H1 (cell line): ENCODE measurements around the gene EPB41L1. TPM values are rescaled to one million over a fixed set of nuclear protein-coding genes. Genes with fewer than 3 reads are reported as not detected.
A peak's percentile ranks its signal among the peaks of the same experiment; 100 is the strongest.

Experiments
- CTCF ChIA-PET: fragments of 300-600 bp; sonication (Branson Sonifier 250); formaldehyde crosslinking; loops from one replicate; lab custom pipeline; 2021; ENCODE audit not compliant: partially characterized antibody; lab: Charles Lee
- POLR2A ChIA-PET: fragments of 300-600 bp; sonication (Branson Sonifier 250); formaldehyde crosslinking; loops from one replicate; lab custom pipeline; 2021; ENCODE audit warnings: inconsistent platforms; ENCODE audit not compliant: partially characterized antibody; lab: Charles Lee
- DNase-seq, 2 experiments: peaks; one replicate each; pipeline versions ENCODE4 v3.0.0 to v3.0.0-alpha.2; 2010 to 2022; ENCODE audit warnings: low spot score in 2 of 2, low read depth in 1 of 2, mixed read lengths in 1 of 2
- FAIRE-seq: peaks from 2 replicates; lab custom pipeline; 2011; peaks lifted over from hg19 to GRCh38; lab: Jason Lieb, UNC
- H2AFZ ChIP-seq: 2 replicates; pipeline ENCODE4 v1.8.1; 2012; ENCODE audit warnings: low read length, inconsistent platforms
- H2AK5ac ChIP-seq: 2 replicates; pipeline ENCODE4 v1.6.1; 2013; ENCODE audit warnings: low read depth, low read length
- H2BK120ac ChIP-seq: replicated peaks from 2 replicates; pipeline ENCODE3; 2013; ENCODE audit warnings: low read depth, low read length, inconsistent platforms
- H2BK12ac ChIP-seq: 2 replicates; pipeline ENCODE4 v1.6.1; 2013; ENCODE audit warnings: low read depth, low read length
- H2BK15ac ChIP-seq: 2 replicates; pipeline ENCODE4 v1.6.1; 2013; ENCODE audit warnings: low read length
- H2BK20ac ChIP-seq: 2 replicates; pipeline ENCODE4 v1.6.1; 2013; ENCODE audit warnings: low read length
- H2BK5ac ChIP-seq: 2 replicates; pipeline ENCODE4 v1.6.1; 2013; ENCODE audit warnings: low read depth, low read length
- H3K14ac ChIP-seq: 2 replicates; pipeline ENCODE4 v1.6.1; 2013; ENCODE audit warnings: inconsistent platforms; ENCODE audit not compliant: insufficient read length
- H3K18ac ChIP-seq: 2 replicates; pipeline ENCODE4 v1.6.1; 2013; ENCODE audit warnings: low read length; ENCODE audit errors: extremely low read depth
- H3K23ac ChIP-seq: 2 replicates; pipeline ENCODE4 v1.6.1; 2013; ENCODE audit warnings: inconsistent platforms; ENCODE audit not compliant: insufficient read length
- H3K23me2 ChIP-seq: 2 replicates; pipeline ENCODE4 v1.6.1; 2013; ENCODE audit warnings: low read depth, low read length
- H3K27ac ChIP-seq: 2 replicates; pipeline ENCODE4 v1.6.1; 2011; ENCODE audit warnings: low read depth, low read length, inconsistent platforms
- H3K27me3 ChIP-seq, 4 experiments: replicated peaks in 1 of 4; 1 replicate in 1 of 4; 2 replicates in 3 of 4; pipeline versions ENCODE4 v1.6.1 to v1.8.1; 2011 to 2013; ENCODE audit warnings: low read length in 3 of 4, mild to moderate bottlenecking in 3 of 4, inconsistent platforms in 2 of 4, mixed read lengths in 2 of 4, moderate library complexity in 1 of 4; ENCODE audit not compliant: control insufficient read depth in 3 of 4, insufficient read depth in 3 of 4; ENCODE audit errors: extremely low read depth in 1 of 4
- H3K36me3 ChIP-seq, 4 experiments: 2 replicates each; pipeline versions ENCODE4 v1.6.1 to v1.8.1; 2011 to 2013; ENCODE audit warnings: mild to moderate bottlenecking in 4 of 4, low read length in 3 of 4, moderate library complexity in 2 of 4, control low read depth in 1 of 4, inconsistent platforms in 1 of 4; ENCODE audit not compliant: insufficient read depth in 4 of 4, control insufficient read depth in 2 of 4
- H3K4ac ChIP-seq: replicated peaks from 2 replicates; pipeline ENCODE3; 2013; ENCODE audit warnings: low read length, low read depth, mixed read lengths, inconsistent platforms; ENCODE audit not compliant: insufficient read length
- H3K4me1 ChIP-seq, 4 experiments: replicated peaks in 1 of 4; 1 replicate in 1 of 4; 2 replicates in 3 of 4; pipeline versions ENCODE4 v1.6.1 to v1.8.1; 2011 to 2013; ENCODE audit warnings: low read length in 3 of 4, inconsistent platforms in 2 of 4, mixed read lengths in 1 of 4; ENCODE audit not compliant: insufficient read depth in 4 of 4, control insufficient read depth in 3 of 4
- H3K4me2 ChIP-seq, 2 experiments: 2 replicates each; pipeline versions ENCODE4 v1.6.1 to v1.8.1; 2011 to 2013; ENCODE audit warnings: low read depth in 2 of 2, low read length in 2 of 2, control low read depth in 1 of 2, inconsistent platforms in 1 of 2, mild to moderate bottlenecking in 1 of 2; ENCODE audit not compliant: insufficient read depth in 1 of 2
- H3K4me3 ChIP-seq, 4 experiments: fragments of 200-600, 300-600 bp in 1 of 4; sonication (generic), shearing (Covaris generic), sonication (Bioruptor Twin) in 1 of 4; 2 replicates each; pipeline versions ENCODE4 v1.5.1 to v1.8.1; 2011 to 2016; ENCODE audit warnings: low read length in 4 of 4, low read depth in 3 of 4, control low read depth in 2 of 4, inconsistent platforms in 2 of 4, mild to moderate bottlenecking in 2 of 4, mixed read lengths in 1 of 4, moderate library complexity in 1 of 4; ENCODE audit not compliant: insufficient read depth in 2 of 4; ENCODE audit errors: extremely low read depth in 1 of 4
- H3K56ac ChIP-seq: replicated peaks from 2 replicates; pipeline ENCODE3; 2013; ENCODE audit warnings: low read depth, mild to moderate bottlenecking, mixed read lengths, low read length, inconsistent platforms; ENCODE audit not compliant: insufficient read length
- H3K79me1 ChIP-seq: 2 replicates; pipeline ENCODE4 v1.6.1; 2013; ENCODE audit warnings: low read depth, low read length, control low read depth
- H3K79me2 ChIP-seq, 2 experiments: 2 replicates each; pipeline versions ENCODE4 v1.6.1 to v1.8.1; 2012 to 2013; ENCODE audit warnings: low read length in 2 of 2, mild to moderate bottlenecking in 2 of 2, inconsistent platforms in 1 of 2; ENCODE audit not compliant: insufficient read depth in 2 of 2, control insufficient read depth in 1 of 2
- H3K9ac ChIP-seq, 4 experiments: replicated peaks in 1 of 4; 1 replicate in 1 of 4; 2 replicates in 3 of 4; pipeline versions ENCODE4 v1.6.1 to v1.8.1; 2011 to 2013; ENCODE audit warnings: low read depth in 3 of 4, low read length in 3 of 4, control low read depth in 2 of 4, mild to moderate bottlenecking in 2 of 4, moderate library complexity in 2 of 4, inconsistent platforms in 1 of 4; ENCODE audit errors: extremely low read depth in 1 of 4
- H3K9me3 ChIP-seq, 2 experiments: 2 replicates each; pipeline versions ENCODE4 v1.6.1 to v1.8.1; 2012 to 2013; ENCODE audit warnings: mild to moderate bottlenecking in 2 of 2, moderate library complexity in 2 of 2, control low read depth in 1 of 2, inconsistent platforms in 1 of 2, low read depth in 1 of 2, low read length in 1 of 2, mixed read lengths in 1 of 2; ENCODE audit not compliant: insufficient read depth in 2 of 2
- H4K20me1 ChIP-seq, 2 experiments: replicated peaks in 1 of 2; 2 replicates each; pipeline versions ENCODE3 to v1.8.1; 2011 to 2013; ENCODE audit warnings: inconsistent platforms in 2 of 2, low read length in 2 of 2, mild to moderate bottlenecking in 1 of 2; ENCODE audit not compliant: insufficient read depth in 2 of 2, control insufficient read depth in 1 of 2
- H4K5ac ChIP-seq: 2 replicates; pipeline ENCODE4 v1.6.1; 2013; ENCODE audit warnings: low read length, low read depth, mixed read lengths, inconsistent platforms; ENCODE audit not compliant: insufficient read length
- H4K8ac ChIP-seq: 2 replicates; pipeline ENCODE4 v1.8.0; 2013; ENCODE audit warnings: mild to moderate bottlenecking, moderate library complexity, low read length, inconsistent platforms; ENCODE audit not compliant: insufficient read depth; ENCODE audit errors: extremely low read depth
- H4K91ac ChIP-seq: replicated peaks from 2 replicates; pipeline ENCODE3; 2013; ENCODE audit warnings: low read length, mixed read lengths, inconsistent platforms; ENCODE audit not compliant: insufficient read length
- CREB1 ChIP-seq: IDR thresholded peaks from 2 replicates; pipeline ENCODE4 v1.6.1; 2012; ENCODE audit warnings: inconsistent platforms
- CTCF ChIP-seq, 3 experiments: IDR thresholded peaks; 1 replicate in 2 of 3; 2 replicates in 1 of 3; pipeline versions ENCODE4 v1.5.1 to v1.6.1; 2011; ENCODE audit warnings: low read length in 3 of 3, mild to moderate bottlenecking in 3 of 3, inconsistent platforms in 2 of 3, low read depth in 1 of 3, moderate library complexity in 1 of 3; ENCODE audit not compliant: insufficient read depth in 1 of 3; ENCODE audit errors: control extremely low read depth in 1 of 3
- NRF1 ChIP-seq: IDR thresholded peaks from 2 replicates; pipeline ENCODE4 v1.6.1; 2011; ENCODE audit warnings: mild to moderate bottlenecking, low read depth, low read length, improper control_type of control experiment
- RAD21 ChIP-seq, 2 experiments: IDR thresholded peaks in 1 of 2; conservative IDR thresholded peaks in 1 of 2; 2 replicates each; pipeline ENCODE4 v1.6.1; 2011; ENCODE audit warnings: low read depth in 2 of 2, low read length in 2 of 2, improper control_type of control experiment in 1 of 2, inconsistent platforms in 1 of 2, mild to moderate bottlenecking in 1 of 2, moderate library complexity in 1 of 2
- TEAD4 ChIP-seq: IDR thresholded peaks from 2 replicates; pipeline ENCODE4 v1.6.1; 2012; ENCODE audit warnings: low read depth, low read length, inconsistent platforms, mixed read lengths
- WGBS, 2 experiments: shearing (Covaris generic) in 1 of 2; methylation state at CpG; one replicate each; pipeline versions ENCODE4 v1.1.6 to v1.1.7; 2013 to 2015; ENCODE audit warnings: low lambda C conversion rate in 2 of 2, mixed read lengths in 2 of 2, inconsistent platforms in 1 of 2, low coverage in 1 of 2, missing lambda C conversion rate in 1 of 2; ENCODE audit not compliant: insufficient replicate concordance in 2 of 2, insufficient coverage in 1 of 2, insufficient read length in 1 of 2; ENCODE audit errors: extremely low coverage in 1 of 2, missing lambda C conversion rate in 1 of 2; 5-methylcytosine and 5-hydroxymethylcytosine counted together
- polyA plus RNA-seq, 7 experiments: library from polyadenylated mRNA; depleted of rRNA in 3 of 7; stranded (reverse) in 5 of 7; unstranded in 2 of 7; fragments of >200 nt in 5 of 7; fragments of 200-250 nt in 2 of 7; gene quantifications; 1 replicate in 5 of 7; 2 replicates in 1 of 7; 4 replicates in 1 of 7; pipeline versions ENCODE4 v1.2.1 to v1.2.3, GENCODE V29; 2011 to 2013; ENCODE audit warnings: missing spikeins in 2 of 7, mixed read lengths in 2 of 7
- total RNA-seq: library from RNA; stranded (reverse); fragmentation: NEBNext Ultra II Directional; extraction: Animal tissue kit (Norgen Biotek cat#: 25700); gene quantifications from 2 replicates; pipeline ENCODE4 v1.2.1, GENCODE V29; 2021

The EPB41L1 gene
- total and polyA plus RNA-seq, 2 of the 8 experiments (the other 6 are each of a cell fraction or from before 2014, with no cell fraction given): 14.8 to 36.0 TPM

- Histone ChIP-seq H3K4me2 (no peak overlapping the region), H3K23me2 (no peaks in the 10 kb centered on the region), H3K27me3 (peaks cover 0 to 2% (median 0%) of the 10 kb centered on the region in 4 experiments; a peak in 1 of 7 replicates), H2BK5ac (no peak overlapping the region), H3K79me1 (no peaks in the 10 kb centered on the region), H3K79me2 (no peaks in the 10 kb centered on the region), H2AFZ (no peak overlapping the region), H4K20me1 (peaks cover 2 to 3% of the 10 kb centered on the region in 2 experiments), H2BK120ac (no peak overlapping the region), H3K9me3 (no peaks in the 10 kb centered on the region), H3K56ac (no peak overlapping the region), H4K91ac (no peak overlapping the region), H2BK15ac (no peak overlapping the region), H3K36me3 (no peaks in the 10 kb centered on the region), H2BK20ac (no peak overlapping the region), H3K23ac (no peak overlapping the region), H3K9ac (no peak overlapping the region), H3K4ac (no peak overlapping the region), H3K18ac (no peak overlapping the region), H3K4me3 (no peak overlapping the region), H4K5ac (no peak overlapping the region), H3K14ac (no peak overlapping the region), H4K8ac (no peak overlapping the region), H3K4me1 (no peaks in the 10 kb centered on the region), H2AK5ac (no peak overlapping the region), H2BK12ac (no peak overlapping the region), H3K27ac (no peak overlapping the region)
- peak; percentile 70 for FAIRE-seq
- POLR2A ChIA-PET: interaction anchor here (1.1 to 1.9 kb wide), 3 partner anchors 11 to 21 kb away, joined by 3 to 7 read pairs (median 4); no protein-coding TSS in a partner anchor
- DNase-seq: peak; percentile 47 to 70
- CTCF ChIA-PET: interaction anchor here (0.8 to 11.6 kb wide), 28 partner anchors 9 to 263 kb away, joined by 3 to 151 read pairs (median 4); partner anchors contain the start of genes AAR2 and SCAND1
- WGBS, 2 experiments: 37% methylated on average over 4 of the region's 4 CpGs; no CpG with 5 or more reads in 1 of the 2 experiments
- TF ChIP-seq TEAD4: 0 out of 2 replicates have a peak, but pooled peaks have one; percentile 13
- TF ChIP-seq NRF1: no peak
- 0 out of 2 replicates have a peak, but pooled peaks have one; percentile 8 for TF ChIP-seq CREB1
- peak; percentile 90 to 98 (median 95) for TF ChIP-seq CTCF (IDR thresholded peaks at IDR 0.05; ENCODE audit: control extremely low read depth in 1 of 3, insufficient read depth in 1 of 3, low read depth in 1 of 3, low read length in 3 of 3)
- TF ChIP-seq RAD21 (IDR thresholded peaks at IDR 0.05 in 1 of 2, conservative IDR thresholded peaks at IDR 0.05 in 1 of 2; ENCODE audit: low read depth in 2 of 2, low read length in 2 of 2): peak; percentile 49 to 56
Measured at GRCh38 chr20:36217226-36217625, 62.7 kb downstream of the EPB41L1 start.
